K562 (cell line): Measurements from ENCODE around the gene RBM28. TPM values are rescaled to one million over a fixed set of nuclear protein-coding genes. Genes with fewer than 3 reads are reported as not detected.

Experiments
- ARNT ChIP-seq, 2 experiments: fragments of 450-650 bp; IDR thresholded peaks; 2 replicates each; pipeline ENCODE4 v1.6.1; 2016; ENCODE audit warnings: mild to moderate bottlenecking in 1 of 2
- BCOR ChIP-seq: fragments of 450-650 bp; IDR thresholded peaks from 2 replicates; pipeline ENCODE4 v1.6.1; 2016
- C11orf30 ChIP-seq: fragments of 450-650 bp; IDR thresholded peaks from 2 replicates; pipeline ENCODE4 v1.6.1; 2016; ENCODE audit warnings: low read depth, mild to moderate bottlenecking
- CREM ChIP-seq: IDR thresholded peaks from 2 replicates; pipeline ENCODE4 v1.6.1; 2014; ENCODE audit warnings: antibody characterized with exemption, low read depth
- DIDO1 ChIP-seq: fragments of 450-650 bp; IDR thresholded peaks from 2 replicates; pipeline ENCODE4 v1.6.1; 2016; ENCODE audit warnings: low read depth, missing biosample characterization, missing genetic modification characterization
- EHMT2 ChIP-seq: fragments of 450-650 bp; IDR thresholded peaks from 2 replicates; pipeline ENCODE4 v1.6.1; 2018; ENCODE audit warnings: antibody characterized with exemption
- ELK1 ChIP-seq: sonication (generic); formaldehyde crosslinking; IDR thresholded peaks from 2 replicates; pipeline ENCODE4 v1.8.1; 2022; ENCODE audit warnings: missing genetic modification reagents
- ETV5 ChIP-seq: sonication (generic); formaldehyde crosslinking; IDR thresholded peaks from 2 replicates; pipeline ENCODE4 v1.4.0; 2020; ENCODE audit warnings: low read depth, mild to moderate bottlenecking, missing genetic modification reagents
- GATA2 ChIP-seq: sonication (generic); formaldehyde crosslinking; IDR thresholded peaks from 2 replicates; pipeline ENCODE4 v1.4.0; 2020; ENCODE audit warnings: mild to moderate bottlenecking, missing genetic modification reagents
- MCM3 ChIP-seq: fragments of 450-650 bp; IDR thresholded peaks from 2 replicates; pipeline ENCODE4 v1.6.1; 2016
- MTA2 ChIP-seq: fragments of 450-650 bp; IDR thresholded peaks from 2 replicates; pipeline ENCODE4 v1.6.1; 2016; ENCODE audit warnings: low read depth
- MXD1 ChIP-seq: fragments of 250-450 bp; sonication (Bioruptor Pico); IDR thresholded peaks from 2 replicates; pipeline ENCODE4 v1.8.0; 2021; ENCODE audit warnings: borderline replicate concordance, mild to moderate bottlenecking, moderate library complexity; ENCODE audit not compliant: poor library complexity, severe bottlenecking
- NFE2 ChIP-seq: IDR thresholded peaks from 2 replicates; pipeline ENCODE4 v1.6.1; 2014; ENCODE audit warnings: antibody characterized with exemption, low read depth
- NFXL1 ChIP-seq: fragments of 450-650 bp; formaldehyde crosslinking; IDR thresholded peaks from 2 replicates; pipeline ENCODE4 v1.4.0; 2021; ENCODE audit warnings: mild to moderate bottlenecking
- PHB2 ChIP-seq: fragments of 450-650 bp; IDR thresholded peaks from 2 replicates; pipeline ENCODE4 v1.6.1; 2017; ENCODE audit warnings: low read depth
- PHF20 ChIP-seq: fragments of 450-650 bp; IDR thresholded peaks from 2 replicates; pipeline ENCODE4 v1.6.1; 2018; ENCODE audit not compliant: partially characterized antibody
- SMARCA4 ChIP-seq: fragments of 450-650 bp; IDR thresholded peaks from 2 replicates; pipeline ENCODE4 v1.6.1; 2016
- THRB ChIP-seq: fragments of 450-650 bp; formaldehyde crosslinking; conservative IDR thresholded peaks from 2 replicates; pipeline ENCODE4 v1.4.0; 2022; ENCODE audit warnings: mild to moderate bottlenecking, missing genetic modification characterization
- UBTF ChIP-seq, 2 experiments: IDR thresholded peaks; 2 replicates each; pipeline ENCODE4 v1.6.1; 2012; ENCODE audit warnings: improper control_type of control experiment in 2 of 2, low read depth in 2 of 2, low read length in 2 of 2, borderline replicate concordance in 1 of 2
- ZEB2 ChIP-seq: fragments of 450-650 bp; IDR thresholded peaks from 2 replicates; pipeline ENCODE4 v1.6.1; 2016
- ZNF280A ChIP-seq: fragments of 450-650 bp; IDR thresholded peaks from 2 replicates; pipeline ENCODE4 v1.6.1; 2018; ENCODE audit warnings: mild to moderate bottlenecking, low read depth; ENCODE audit not compliant: partially characterized antibody
- ZNF316 ChIP-seq: fragments of 450-650 bp; IDR thresholded peaks from 2 replicates; pipeline ENCODE4 v1.6.1; 2016
- ZNF740 ChIP-seq, 3 experiments: fragments of 200-800 bp in 1 of 3; sonication (Bioruptor generic) in 1 of 3; sonication (generic) in 1 of 3; formaldehyde crosslinking in 1 of 3; IDR thresholded peaks; 2 replicates each; pipeline versions ENCODE4 v1.6.1 to v1.8.0; 2016 to 2022; ENCODE audit warnings: mild to moderate bottlenecking in 2 of 3, missing compliant biosample characterization in 2 of 3, missing genetic modification characterization in 2 of 3, missing genetic modification reagents in 1 of 3
- polyA plus RNA-seq, 8 experiments: library from polyadenylated mRNA; depleted of rRNA in 4 of 8; stranded (reverse) in 5 of 8; unstranded in 3 of 8; fragments of >200 nt; fragmentation: Nextera tagmentation in 2 of 8; fragmentation: Illumina TruSeq in 1 of 8; extraction: Ambion mirVana in 2 of 8; extraction: Trizol in 1 of 8; gene quantifications; 2 replicates each; pipeline versions ENCODE4 v1.2.1 to v1.2.3, GENCODE V29; 2011 to 2014; ENCODE audit warnings: inconsistent platforms in 1 of 8, missing spikeins in 1 of 8
- total RNA-seq, 7 experiments: library from RNA; depleted of rRNA in 6 of 7; stranded (reverse); fragments of >200 nt in 6 of 7; fragmentation: Illumina TruSeq in 2 of 7; extraction: Trizol in 2 of 7; gene quantifications; 2 replicates each; pipeline versions ENCODE4 v1.2.1 to v1.2.3, GENCODE V29; 2011 to 2021; ENCODE audit warnings: low replicate concordance in 1 of 7

RBM28 gene
- total and polyA plus RNA-seq, 9 of the 15 experiments (the other 6 are each of a cell fraction or from before 2014, with no cell fraction given): 65.8 to 213 (median 138) TPM

GRCh38 chr7:128353189-128353588, 9.5 kb upstream of the RBM28 start (continued):
- TF ChIP-seq MTA2 (peak; percentile 62), ETV5 (CRISPR knock-in tag) (no peak), GATA2 (CRISPR knock-in tag) (peak; percentile 79; the same call in 1 of the 2 replicates), C11orf30 (peak; percentile 92), ZNF740 (CRISPR knock-in tag; IDR thresholded peaks at IDR 0.05) (no peak), ZNF740 (tag; IDR thresholded peaks at IDR 0.05) (peak in 1 of 2 experiments; percentile 58; a peak in 1 of 4 replicates), PHF20 (peak; percentile 65), BCOR (peak; percentile 61; the same call in 1 of the 2 replicates), CREM (0 out of 2 replicates have a peak, but pooled peaks have one; percentile 36), PHB2 (0 out of 2 replicates have a peak, but pooled peaks have one; percentile 19), NFE2 (no peak), UBTF (IDR thresholded peaks at IDR 0.05; ENCODE audit: borderline replicate concordance in 1 of 2, low read depth in 2 of 2, low read length in 2 of 2) (no peak), EHMT2 (peak; percentile 65), NFXL1 (CRISPR knock-in tag) (no peak), MXD1 (CRISPR knock-in tag) (no peak), THRB (CRISPR knock-in tag) (peak; percentile 84; the same call in 1 of the 2 replicates), ELK1 (CRISPR knock-in tag) (no peak), MCM3 (peak; percentile 83; the same call in 1 of the 2 replicates), ZNF280A (no peak), ARNT (IDR thresholded peaks at IDR 0.05) (peak; percentile 42 to 78; a peak in 3 of 4 replicates), ZEB2 (peak; percentile 67; the same call in 1 of the 2 replicates), SMARCA4 (peak; percentile 81), ZNF316 (peak; percentile 96), DIDO1 (no peak)
